Measurements from ENCODE around the gene SRP14.
"Not testable (repeated sequence)": the region's sequence is repeated elsewhere in the genome, so short reads cannot be mapped to it uniquely, and the experiment has no call there.

SRP14 gene

GRCh38 chr15:40073716-40074490 is 34.9 kb upstream of the SRP14 start:
- H3K36me3 ChIP-seq (ENCODE audit: insufficient read depth, low read length); H3K9ac ChIP-seq (ENCODE audit: low read depth, low read length); H3K9me3 ChIP-seq (ENCODE audit: control insufficient read depth, insufficient read depth, low read length): not testable (repeated sequence)
- H3K4me1 ChIP-seq (ENCODE audit: insufficient read depth, low read length), result peaks cover 14% of the 10 kb centered on the region

DNA sequence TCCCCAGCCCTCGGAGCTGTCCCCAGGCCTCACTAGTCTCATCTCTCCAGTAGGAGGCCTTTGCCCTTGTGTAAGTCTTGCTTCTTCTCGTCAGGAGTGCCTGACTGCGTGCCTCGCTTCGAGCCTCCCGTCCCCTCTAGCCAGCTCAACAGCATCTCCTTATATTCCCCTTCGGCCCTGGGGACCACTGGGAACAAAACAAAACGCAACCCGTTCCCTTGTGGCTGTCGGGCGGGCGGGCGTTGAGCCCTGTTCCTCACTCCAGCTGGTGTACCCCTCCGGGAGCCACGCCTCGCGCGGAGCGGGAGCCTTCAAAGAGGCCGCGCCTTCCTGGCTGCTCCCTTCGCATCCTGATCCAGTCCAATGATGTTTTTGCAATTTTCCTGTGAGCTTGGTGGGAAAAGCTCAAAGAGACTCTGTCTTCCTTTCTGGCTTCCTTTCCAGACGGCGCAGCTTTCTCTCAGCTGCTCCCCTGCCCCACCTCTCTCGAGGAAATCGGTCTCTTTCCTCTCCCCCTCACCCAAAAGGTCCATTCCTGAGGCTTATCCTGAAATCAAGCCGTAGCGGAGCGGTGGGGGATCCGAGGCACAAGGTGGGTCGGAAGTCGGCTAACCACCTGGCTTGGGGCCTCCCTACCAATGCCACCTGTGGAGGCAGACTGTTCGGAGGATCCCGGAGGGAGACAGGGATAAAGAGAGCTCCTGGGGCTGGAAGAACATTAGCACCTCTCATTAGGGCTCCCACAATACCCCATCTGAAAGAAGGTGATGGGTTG is 33.4 kb upstream of the SRP14 start:
- Histone ChIP-seq H3K9ac (ENCODE audit: low read depth, low read length) (no peak overlapping the region), H3K36me3 (ENCODE audit: insufficient read depth, low read length) (no peaks in the 10 kb centered on the region), H3K4me1 (ENCODE audit: insufficient read depth, low read length) (peaks cover 14% of the 10 kb centered on the region), H3K9me3 (ENCODE audit: control insufficient read depth, insufficient read depth, low read length) (no peaks in the 10 kb centered on the region)

DNA sequence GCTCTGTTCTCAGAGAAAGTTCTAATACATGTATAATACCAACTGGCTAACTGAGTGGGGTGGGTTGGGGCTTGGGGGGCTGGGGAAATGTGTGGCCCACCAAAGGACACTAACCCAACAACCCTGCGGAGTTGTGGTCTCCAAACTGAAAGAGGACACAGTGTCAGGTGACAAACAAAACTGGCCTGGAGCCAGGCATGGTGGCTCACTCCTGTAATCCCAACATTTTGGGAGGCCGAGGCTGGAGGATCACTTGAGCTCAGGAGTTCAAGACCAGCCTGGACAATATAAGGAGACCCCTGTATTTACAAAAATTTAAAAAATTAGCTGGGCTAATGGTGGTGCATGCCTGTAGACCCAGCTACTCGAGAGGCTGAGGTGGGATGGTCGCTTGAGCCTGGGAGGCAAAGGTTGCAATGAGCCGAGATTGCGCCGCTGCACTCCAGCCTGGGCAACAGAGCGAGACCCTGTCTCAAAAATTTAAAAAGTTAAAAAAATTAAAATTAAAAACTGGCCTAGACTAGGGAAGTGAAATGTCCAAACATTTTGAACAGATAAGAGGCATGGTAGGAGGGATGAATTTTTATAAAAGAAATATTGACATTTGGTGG is 31.7 kb upstream of the SRP14 start:
- no peak overlapping the region for H3K9ac ChIP-seq (ENCODE audit: low read depth, low read length)
- no peaks in the 10 kb centered on the region for H3K36me3 ChIP-seq (ENCODE audit: insufficient read depth, low read length)
- H3K4me1 ChIP-seq (ENCODE audit: insufficient read depth, low read length), result peaks cover 12% of the 10 kb centered on the region
- no peaks in the 10 kb centered on the region for H3K9me3 ChIP-seq (ENCODE audit: control insufficient read depth, insufficient read depth, low read length)

- H3K9me3 ChIP-seq (ENCODE audit: control insufficient read depth, insufficient read depth, low read length), result no peaks in the 10 kb centered on the region
- no peak overlapping the region for H3K9ac ChIP-seq (ENCODE audit: low read depth, low read length)
- H3K36me3 ChIP-seq (ENCODE audit: insufficient read depth, low read length), result no peaks in the 10 kb centered on the region
- H3K4me1 ChIP-seq (ENCODE audit: insufficient read depth, low read length), result peaks cover 7% of the 10 kb centered on the region; the same call in 1 of the 2 replicates
Observed at GRCh38 chr15:40070166-40070557, 31.2 kb upstream of the SRP14 start.

- Histone ChIP-seq H3K4me1 (ENCODE audit: insufficient read depth, low read length) (peaks cover 13% of the 10 kb centered on the region; the same call in 1 of the 2 replicates), H3K9me3 (ENCODE audit: control insufficient read depth, insufficient read depth, low read length) (no peaks in the 10 kb centered on the region), H3K36me3 (ENCODE audit: insufficient read depth, low read length) (no peaks in the 10 kb centered on the region), H3K9ac (ENCODE audit: low read depth, low read length) (no peak overlapping the region)
Observed at GRCh38 chr15:40069178-40070165, 30.5 kb upstream of the SRP14 start.

DNA sequence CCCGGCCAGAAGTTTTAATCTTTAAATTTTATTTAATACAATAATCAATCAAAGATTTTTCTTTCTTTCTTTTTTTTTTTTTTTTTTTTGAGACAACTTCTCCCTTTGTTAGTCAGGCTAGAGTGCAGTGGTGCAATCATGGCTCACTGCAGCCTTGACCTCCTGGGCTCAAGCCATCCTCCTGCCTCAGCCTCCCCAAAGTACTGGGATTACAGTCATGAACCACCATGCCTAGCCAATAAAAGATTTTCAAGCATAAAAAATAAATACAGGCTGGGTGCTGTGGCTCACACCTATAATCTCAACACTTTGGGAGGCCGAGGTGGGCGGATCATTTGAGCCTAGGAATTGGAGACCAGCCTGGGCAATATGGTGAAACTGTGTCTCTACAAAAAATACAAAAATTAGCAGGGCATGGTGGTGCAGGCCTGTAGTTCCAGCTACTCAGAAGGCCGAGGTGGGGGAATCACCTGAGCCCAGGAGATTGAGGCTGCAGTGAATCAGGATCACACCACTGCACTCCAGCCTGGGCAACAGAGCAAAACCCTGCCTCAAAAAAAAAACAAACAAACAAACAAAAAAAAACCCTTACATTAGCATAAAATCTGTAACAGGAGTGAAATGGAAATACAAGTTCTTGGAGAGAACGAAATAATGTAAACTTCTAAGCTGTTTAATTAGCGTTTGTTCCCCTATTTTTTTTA is 29.1 kb upstream of the SRP14 start:
- Histone ChIP-seq H3K36me3 (ENCODE audit: insufficient read depth, low read length) (no peaks in the 10 kb centered on the region), H3K9ac (ENCODE audit: low read depth, low read length) (no peak overlapping the region), H3K4me1 (ENCODE audit: insufficient read depth, low read length) (peaks cover 24% of the 10 kb centered on the region; the same call in 1 of the 2 replicates), H3K9me3 (ENCODE audit: control insufficient read depth, insufficient read depth, low read length) (no peaks in the 10 kb centered on the region)

DNA sequence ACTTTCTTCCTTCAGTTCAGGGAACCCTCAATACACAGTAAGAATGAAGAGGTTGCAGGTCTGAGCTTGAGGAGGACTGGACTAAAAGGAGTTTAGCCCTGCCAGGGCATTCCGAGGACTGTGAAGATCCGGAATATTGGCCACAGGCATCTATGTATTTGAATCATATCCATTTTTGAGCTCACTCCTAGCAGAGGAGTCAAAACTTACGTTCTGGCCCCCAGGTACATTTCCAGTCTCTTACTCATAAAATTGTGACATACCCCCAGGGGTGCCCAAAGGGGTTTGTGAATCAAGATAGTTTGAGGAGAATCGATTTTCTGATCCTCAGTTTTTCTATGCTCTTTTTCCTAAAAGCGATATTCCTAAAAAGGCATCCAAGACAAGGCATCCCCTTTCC is 27.6 kb upstream of the SRP14 start:
- Histone ChIP-seq H3K9me3 (ENCODE audit: control insufficient read depth, insufficient read depth, low read length) (no peaks in the 10 kb centered on the region), H3K4me1 (ENCODE audit: insufficient read depth, low read length) (peaks cover 28% of the 10 kb centered on the region; the same call in 1 of the 2 replicates), H3K9ac (ENCODE audit: low read depth, low read length) (no peak overlapping the region), H3K36me3 (ENCODE audit: insufficient read depth, low read length) (no peaks in the 10 kb centered on the region)

DNA sequence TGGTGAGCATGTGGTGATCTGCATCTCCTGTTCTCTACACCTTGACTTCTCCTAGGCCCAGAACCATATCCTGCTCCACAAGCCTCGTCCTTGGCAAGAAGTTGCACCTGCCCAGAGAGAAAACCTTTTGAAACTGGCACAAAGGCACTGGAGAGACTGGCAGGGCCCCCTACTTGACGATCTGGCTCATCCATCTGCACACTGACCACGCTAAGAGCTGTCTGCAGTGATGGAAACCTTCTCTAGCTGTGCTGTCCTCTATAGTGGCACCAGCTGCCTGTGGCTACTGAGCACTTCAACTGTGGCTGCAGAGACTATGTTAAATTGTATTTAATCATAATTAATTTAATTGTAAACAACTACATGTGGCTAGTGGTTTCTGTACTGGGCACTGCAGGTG is 26.2 kb upstream of the SRP14 start:
- H3K9me3 ChIP-seq (ENCODE audit: control insufficient read depth, insufficient read depth, low read length), result no peaks in the 10 kb centered on the region
- H3K36me3 ChIP-seq (ENCODE audit: insufficient read depth, low read length), result no peaks in the 10 kb centered on the region
- H3K9ac ChIP-seq (ENCODE audit: low read depth, low read length), result no peak overlapping the region
- peaks cover 28% of the 10 kb centered on the region; the same call in 1 of the 2 replicates for H3K4me1 ChIP-seq (ENCODE audit: insufficient read depth, low read length)

- Histone ChIP-seq H3K9me3 (ENCODE audit: control insufficient read depth, insufficient read depth, low read length) (no peaks in the 10 kb centered on the region), H3K36me3 (ENCODE audit: insufficient read depth, low read length) (no peaks in the 10 kb centered on the region), H3K4me1 (ENCODE audit: insufficient read depth, low read length) (peaks cover 25% of the 10 kb centered on the region; the same call in 1 of the 2 replicates), H3K9ac (ENCODE audit: low read depth, low read length) (no peak overlapping the region)
Observed at GRCh38 chr15:40064231-40064894, 25.4 kb upstream of the SRP14 start.

- Histone ChIP-seq H3K36me3 (ENCODE audit: insufficient read depth, low read length) (no peaks in the 10 kb centered on the region), H3K9ac (ENCODE audit: low read depth, low read length) (no peak overlapping the region), H3K4me1 (ENCODE audit: insufficient read depth, low read length) (peaks cover 21% of the 10 kb centered on the region; the same call in 1 of the 2 replicates), H3K9me3 (ENCODE audit: control insufficient read depth, insufficient read depth, low read length) (no peaks in the 10 kb centered on the region)
Observed at GRCh38 chr15:40063563-40064011, 24.6 kb upstream of the SRP14 start.

DNA sequence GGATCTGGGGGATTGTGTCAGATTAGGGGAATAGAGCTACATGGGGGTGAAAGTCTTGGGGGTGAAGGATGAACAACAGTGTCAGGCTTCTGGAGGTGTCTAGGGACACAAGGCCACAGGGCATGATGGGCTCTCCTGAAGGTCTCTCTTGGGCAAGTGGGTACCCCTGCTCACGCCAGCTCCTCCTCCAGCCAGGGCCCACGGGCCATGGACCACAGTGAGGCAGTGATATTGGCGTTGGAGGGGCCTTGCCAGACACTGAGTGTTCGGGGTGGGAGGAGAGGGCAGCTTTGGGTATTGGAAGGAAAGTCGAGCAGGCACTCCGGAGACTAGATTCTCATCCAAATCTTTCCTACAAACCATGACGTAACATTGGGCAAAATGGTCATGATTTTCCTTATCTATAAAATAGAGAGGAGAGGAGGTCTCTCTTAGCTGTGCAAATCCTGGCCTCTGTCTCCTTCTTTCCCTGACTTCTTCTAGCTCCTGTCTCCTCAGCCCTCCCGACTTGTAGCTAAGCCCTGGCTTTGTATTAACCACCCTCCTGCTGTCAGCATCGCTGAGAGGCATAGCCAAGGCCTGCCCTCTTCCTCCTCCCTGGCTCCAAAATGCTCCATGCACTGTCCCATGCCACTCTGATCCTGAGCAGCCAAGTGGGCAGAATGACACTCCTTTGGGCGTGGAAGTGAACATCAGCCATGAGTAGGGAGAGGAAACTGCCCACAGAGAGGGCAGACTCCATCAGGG is 24.0 kb upstream of the SRP14 start:
- H3K36me3 ChIP-seq (ENCODE audit: insufficient read depth, low read length), result no peaks in the 10 kb centered on the region
- H3K9me3 ChIP-seq (ENCODE audit: control insufficient read depth, insufficient read depth, low read length), result no peaks in the 10 kb centered on the region
- H3K9ac ChIP-seq (ENCODE audit: low read depth, low read length), result no peak overlapping the region
- peaks cover 21% of the 10 kb centered on the region; the same call in 1 of the 2 replicates for H3K4me1 ChIP-seq (ENCODE audit: insufficient read depth, low read length)

DNA sequence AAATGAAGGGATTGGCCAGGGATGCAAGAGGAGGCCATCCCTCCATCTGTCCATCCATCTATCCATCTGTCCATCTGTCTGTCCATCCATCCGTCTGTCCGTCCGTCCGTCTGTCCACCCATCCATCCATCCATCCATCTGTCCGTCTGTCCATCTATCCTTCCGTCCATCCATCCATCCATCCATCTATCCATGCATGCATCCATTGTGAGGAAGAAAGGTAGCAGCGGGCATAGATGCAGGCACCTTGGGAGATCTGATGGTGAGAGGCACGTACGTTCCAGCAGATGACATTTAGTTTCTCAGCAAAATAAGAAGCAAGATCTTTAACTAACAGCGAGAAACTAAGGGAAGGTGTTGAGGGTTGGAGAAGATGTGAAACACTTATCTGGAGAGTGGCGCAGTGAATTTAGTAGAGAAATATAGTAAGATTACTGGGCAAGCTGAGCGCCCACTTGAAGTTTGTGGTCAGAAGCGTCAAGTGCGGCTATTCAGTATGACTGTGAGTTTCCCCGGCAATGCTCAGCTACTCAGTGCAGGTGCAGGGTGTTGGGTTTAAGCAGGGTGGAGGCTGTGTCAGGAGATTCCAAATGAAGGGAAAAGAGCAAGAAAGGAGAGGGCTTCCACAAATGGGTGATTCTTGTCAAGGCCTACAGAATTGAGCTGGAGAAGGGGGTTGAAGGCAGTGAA is 22.4 kb upstream of the SRP14 start:
- Histone ChIP-seq H3K9me3 (ENCODE audit: control insufficient read depth, insufficient read depth, low read length) (no peaks in the 10 kb centered on the region), H3K9ac (ENCODE audit: low read depth, low read length) (no peak overlapping the region), H3K36me3 (ENCODE audit: insufficient read depth, low read length) (no peaks in the 10 kb centered on the region), H3K4me1 (ENCODE audit: insufficient read depth, low read length) (peaks cover 21% of the 10 kb centered on the region; the same call in 1 of the 2 replicates)
